ENCODE data around the gene UBE2G1. TPM values are rescaled to one million over a fixed set of nuclear protein-coding genes. Genes with fewer than 3 reads are reported as not detected.

The UBE2G1 gene
- total RNA-seq, 1 experiment from 2014 or later: 56.8 TPM

- Mint-ChIP-seq H3K27ac (ENCODE audit: unreplicated experiment) (no peak overlapping the region), H3K9me3 (ENCODE audit: unreplicated experiment) (no peaks in the 10 kb centered on the region), H3K4me3 (ENCODE audit: unreplicated experiment) (no peak overlapping the region), H3K27me3 (ENCODE audit: insufficient read depth, unreplicated experiment) (no peaks in the 10 kb centered on the region), H3K4me1 (ENCODE audit: low read depth, unreplicated experiment) (no peaks in the 10 kb centered on the region), H3K36me3 (ENCODE audit: insufficient read depth, unreplicated experiment) (peaks cover 4% of the 10 kb centered on the region)
- no TSS peak for BruUV-seq (replicated peaks)
- no peak for TF ChIP-seq CTCF (IDR thresholded peaks at IDR 0.05; ENCODE audit: insufficient read depth in 1 of 2, low read depth in 1 of 2, low read length in 1 of 2, severe bottlenecking in 1 of 2, unreplicated experiment in 1 of 2)
- H3K4me1 ChIP-seq: no peaks in the 10 kb centered on the region
- no peak for DNase-seq
- H3K9me3 ChIP-seq: no peaks in the 10 kb centered on the region
- ChIA-PET POLR2A (no interaction called here), CTCF (no interaction called here)
- H3K36me3 ChIP-seq (ENCODE audit: control insufficient read depth, insufficient read depth, low read length): no peaks in the 10 kb centered on the region
- no peak overlapping the region for H3K4me3 ChIP-seq (ENCODE audit: low read depth, low read length)
- H3K27me3 ChIP-seq (replicated peaks; ENCODE audit: control insufficient read depth, insufficient read depth, low read length): no peaks in the 10 kb centered on the region
- intact Hi-C loops (cut with micrococcal nuclease; ENCODE audit: unreplicated experiment): no loop called here
Observed at GRCh38 chr17:4345581-4346252, 20.8 kb downstream of the UBE2G1 start.

GRCh38 chr17:4344926-4345325, 21.5 kb downstream of the UBE2G1 start:
- intact Hi-C loops (cut with micrococcal nuclease; ENCODE audit: unreplicated experiment): no loop called here
- Histone ChIP-seq H3K27me3 (replicated peaks; ENCODE audit: control insufficient read depth, insufficient read depth, low read length) (no peaks in the 10 kb centered on the region), H3K4me3 (ENCODE audit: low read depth, low read length) (no peak overlapping the region), H3K4me1 (no peaks in the 10 kb centered on the region), H3K36me3 (ENCODE audit: control insufficient read depth, insufficient read depth, low read length) (no peaks in the 10 kb centered on the region), H3K9me3 (no peaks in the 10 kb centered on the region)
- ChIA-PET POLR2A (no interaction called here), CTCF (no interaction called here)
- no peak overlapping the region for H3K4me3 Mint-ChIP-seq (ENCODE audit: unreplicated experiment)
- no peaks in the 10 kb centered on the region for H3K4me1 Mint-ChIP-seq (ENCODE audit: low read depth, unreplicated experiment)
- H3K36me3 Mint-ChIP-seq (ENCODE audit: insufficient read depth, unreplicated experiment): peaks cover 4% of the 10 kb centered on the region
- no peak overlapping the region for H3K27ac Mint-ChIP-seq (ENCODE audit: unreplicated experiment)
- no peak for DNase-seq
- no TSS peak for BruUV-seq (replicated peaks)
- H3K9me3 Mint-ChIP-seq (ENCODE audit: unreplicated experiment): no peaks in the 10 kb centered on the region
- TF ChIP-seq CTCF (IDR thresholded peaks at IDR 0.05; ENCODE audit: insufficient read depth in 1 of 2, low read depth in 1 of 2, low read length in 1 of 2, severe bottlenecking in 1 of 2, unreplicated experiment in 1 of 2): no peak
- H3K27me3 Mint-ChIP-seq (ENCODE audit: insufficient read depth, unreplicated experiment): no peaks in the 10 kb centered on the region

GRCh38 chr17:4342535-4342934, 23.9 kb downstream of the UBE2G1 start:
- Mint-ChIP-seq H3K9me3 (ENCODE audit: unreplicated experiment) (no peaks in the 10 kb centered on the region), H3K36me3 (ENCODE audit: insufficient read depth, unreplicated experiment) (no peaks in the 10 kb centered on the region), H3K4me1 (ENCODE audit: low read depth, unreplicated experiment) (no peaks in the 10 kb centered on the region), H3K27ac (ENCODE audit: unreplicated experiment) (no peak overlapping the region), H3K27me3 (ENCODE audit: insufficient read depth, unreplicated experiment) (no peaks in the 10 kb centered on the region), H3K4me3 (ENCODE audit: unreplicated experiment) (no peak overlapping the region)
- ChIA-PET POLR2A (no interaction called here), CTCF (interaction anchor here (1.0 kb wide), 1 partner anchor 10 kb away, joined by 4 read pairs; no protein-coding TSS in a partner anchor)
- BruUV-seq (replicated peaks): no TSS peak
- intact Hi-C loops (cut with micrococcal nuclease; ENCODE audit: unreplicated experiment): no loop called here
- H3K4me3 ChIP-seq (ENCODE audit: low read depth, low read length): no peak overlapping the region
- H3K9me3 ChIP-seq: no peaks in the 10 kb centered on the region
- no peak for DNase-seq
- no peaks in the 10 kb centered on the region for H3K4me1 ChIP-seq
- TF ChIP-seq CTCF (IDR thresholded peaks at IDR 0.05; ENCODE audit: insufficient read depth in 1 of 2, low read depth in 1 of 2, low read length in 1 of 2, severe bottlenecking in 1 of 2, unreplicated experiment in 1 of 2): no peak
- no peaks in the 10 kb centered on the region for H3K36me3 ChIP-seq (ENCODE audit: control insufficient read depth, insufficient read depth, low read length)
- H3K27me3 ChIP-seq (replicated peaks; ENCODE audit: control insufficient read depth, insufficient read depth, low read length): no peaks in the 10 kb centered on the region

All from Caco-2 (cell line).